ENCODE results near the gene CLDN10.

Gene CLDN10

GRCh38 chr13:95544293-95544692 is 8.2 kb upstream of the CLDN10 start:
- CTCF ChIA-PET, result interaction anchor here (1.4 kb wide), 1 partner anchor 289 kb away, joined by 3 read pairs; no protein-coding TSS in a partner anchor
- POLR2A ChIA-PET, result no interaction called here
- no peak for TF ChIP-seq CTCF (IDR thresholded peaks at IDR 0.05; ENCODE audit: insufficient read depth, low read length, missing control alignments)
- H3K4me3 ChIP-seq (ENCODE audit: low read depth, low read length), result no peak overlapping the region
- no peak for DNase-seq (ENCODE audit: low read depth, low spot score)

GRCh38 chr13:95546919-95547318 is 5.6 kb upstream of the CLDN10 start:
- ChIA-PET POLR2A (no interaction called here), CTCF (interaction anchor here (1.3 to 1.5 kb wide), 2 partner anchors 10 to 18 kb away, joined by 3 to 4 read pairs; no protein-coding TSS in a partner anchor)
- no peak for TF ChIP-seq CTCF (IDR thresholded peaks at IDR 0.05; ENCODE audit: insufficient read depth, low read length, missing control alignments)
- DNase-seq (ENCODE audit: low read depth, low spot score), result no peak
- H3K4me3 ChIP-seq (ENCODE audit: low read depth, low read length), result no peak overlapping the region

GRCh38 chr13:95547531-95548167 is 4.9 kb upstream of the CLDN10 start:
- TF ChIP-seq CTCF (IDR thresholded peaks at IDR 0.05; ENCODE audit: insufficient read depth, low read length, missing control alignments), result no peak
- H3K4me3 ChIP-seq (ENCODE audit: low read depth, low read length), result no peak overlapping the region
- CTCF ChIA-PET, result interaction anchor here (1.1 to 3.2 kb wide), 4 partner anchors 11 to 286 kb away, joined by 3 to 12 read pairs (median 6); no protein-coding TSS in a partner anchor
- POLR2A ChIA-PET, result no interaction called here
- no peak for DNase-seq (ENCODE audit: low read depth, low spot score)

GRCh38 chr13:95552208-95552538 is 347 bp upstream of the CLDN10 start:
- CTCF ChIA-PET, result no interaction called here
- POLR2A ChIA-PET, result no interaction called here
- no peak overlapping the region for H3K4me3 ChIP-seq (ENCODE audit: low read depth, low read length)
- TF ChIP-seq CTCF (IDR thresholded peaks at IDR 0.05; ENCODE audit: insufficient read depth, low read length, missing control alignments), result no peak
- DNase-seq (ENCODE audit: low read depth, low spot score), result no peak

- H3K4me3 ChIP-seq (ENCODE audit: low read depth, low read length), result no peak overlapping the region
- no peak for TF ChIP-seq CTCF (IDR thresholded peaks at IDR 0.05; ENCODE audit: insufficient read depth, low read length, missing control alignments)
- DNase-seq (ENCODE audit: low read depth, low spot score), result no peak
- POLR2A ChIA-PET, result no interaction called here
- CTCF ChIA-PET, result interaction anchor here (0.9 kb wide), 1 partner anchor 13 kb away, joined by 4 read pairs; no protein-coding TSS in a partner anchor
These were observed 1.3 kb downstream of the CLDN10 start for GRCh38 chr13:95553581-95554385.

- CTCF ChIA-PET, result interaction anchor here (1.4 to 1.7 kb wide), 3 partner anchors 8 to 277 kb away, joined by 4 to 6 read pairs (median 5); no protein-coding TSS in a partner anchor
- POLR2A ChIA-PET, result no interaction called here
These were observed 4.5 kb downstream of the CLDN10 start for GRCh38 chr13:95557013-95557412.

More at GRCh38 chr13:95557013-95557412, 4.5 kb downstream of the CLDN10 start:
- no peak overlapping the region for H3K4me3 ChIP-seq (ENCODE audit: low read depth, low read length)
- no peak for DNase-seq (ENCODE audit: low read depth, low spot score)
- TF ChIP-seq CTCF (IDR thresholded peaks at IDR 0.05; ENCODE audit: insufficient read depth, low read length, missing control alignments), result no peak
